Measurements from ENCODE around the gene LRRC8C.

LRRC8C gene

DNA sequence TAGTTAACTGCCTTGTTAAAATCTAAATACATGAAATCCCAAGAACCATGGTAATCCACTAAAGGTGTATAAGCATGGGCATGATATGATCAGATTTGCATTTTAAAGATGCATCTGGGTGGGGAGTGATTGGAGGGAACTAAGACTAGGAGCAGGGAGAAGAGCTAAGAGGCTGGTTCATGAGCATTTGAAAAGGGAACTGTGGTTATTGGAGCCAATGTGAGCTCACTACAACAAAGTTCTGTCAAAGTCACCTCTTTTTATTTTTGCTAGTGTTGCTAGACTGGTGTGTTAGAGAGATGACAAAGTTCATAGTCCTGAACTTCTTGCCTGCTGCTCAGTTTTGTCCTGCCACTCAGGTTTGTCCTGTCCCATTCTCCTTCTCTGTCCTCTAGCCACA, 120.8 kb downstream of the LRRC8C start:
- Histone ChIP-seq H3K9me3 (ENCODE audit: low read length) (no peaks in the 10 kb centered on the region), H2AFZ (ENCODE audit: low read length) (no peak overlapping the region), H3F3A (ENCODE audit: insufficient read depth, low read length) (no peaks in the 10 kb centered on the region), H3K4me2 (ENCODE audit: low read length) (no peak overlapping the region), H3K9ac (ENCODE audit: low read length) (no peak overlapping the region), H3K27ac (ENCODE audit: low read depth, low read length, poor library complexity, severe bottlenecking) (no peak overlapping the region), H3K4me3 (ENCODE audit: low read depth, low read length, poor library complexity, severe bottlenecking) (no peak overlapping the region), H3K9me2 (ENCODE audit: low read depth, low read length) (no peaks in the 10 kb centered on the region), H3K79me2 (ENCODE audit: insufficient read depth, low read length) (no peaks in the 10 kb centered on the region), H3K27me3 (ENCODE audit: insufficient read depth, low read length) (no peaks in the 10 kb centered on the region), H3K36me3 (ENCODE audit: insufficient read depth, low read length) (no peaks in the 10 kb centered on the region), H4K20me1 (ENCODE audit: insufficient read depth, low read length) (no peaks in the 10 kb centered on the region), H3K4me1 (ENCODE audit: insufficient read depth, low read length, severe bottlenecking) (peaks cover 19% of the 10 kb centered on the region)
- TF ChIP-seq, protein P1, sequence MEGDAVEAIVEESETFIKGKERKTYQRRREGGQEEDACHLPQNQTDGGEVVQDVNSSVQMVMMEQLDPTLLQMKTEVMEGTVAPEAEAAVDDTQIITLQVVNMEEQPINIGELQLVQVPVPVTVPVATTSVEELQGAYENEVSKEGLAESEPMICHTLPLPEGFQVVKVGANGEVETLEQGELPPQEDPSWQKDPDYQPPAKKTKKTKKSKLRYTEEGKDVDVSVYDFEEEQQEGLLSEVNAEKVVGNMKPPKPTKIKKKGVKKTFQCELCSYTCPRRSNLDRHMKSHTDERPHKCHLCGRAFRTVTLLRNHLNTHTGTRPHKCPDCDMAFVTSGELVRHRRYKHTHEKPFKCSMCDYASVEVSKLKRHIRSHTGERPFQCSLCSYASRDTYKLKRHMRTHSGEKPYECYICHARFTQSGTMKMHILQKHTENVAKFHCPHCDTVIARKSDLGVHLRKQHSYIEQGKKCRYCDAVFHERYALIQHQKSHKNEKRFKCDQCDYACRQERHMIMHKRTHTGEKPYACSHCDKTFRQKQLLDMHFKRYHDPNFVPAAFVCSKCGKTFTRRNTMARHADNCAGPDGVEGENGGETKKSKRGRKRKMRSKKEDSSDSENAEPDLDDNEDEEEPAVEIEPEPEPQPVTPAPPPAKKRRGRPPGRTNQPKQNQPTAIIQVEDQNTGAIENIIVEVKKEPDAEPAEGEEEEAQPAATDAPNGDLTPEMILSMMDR (IDR thresholded peaks at IDR 0.05; ENCODE audit: low read length): no peak
- TF ChIP-seq EZH2 (IDR thresholded peaks at IDR 0.05; ENCODE audit: borderline replicate concordance, low read length): no peak

DNA sequence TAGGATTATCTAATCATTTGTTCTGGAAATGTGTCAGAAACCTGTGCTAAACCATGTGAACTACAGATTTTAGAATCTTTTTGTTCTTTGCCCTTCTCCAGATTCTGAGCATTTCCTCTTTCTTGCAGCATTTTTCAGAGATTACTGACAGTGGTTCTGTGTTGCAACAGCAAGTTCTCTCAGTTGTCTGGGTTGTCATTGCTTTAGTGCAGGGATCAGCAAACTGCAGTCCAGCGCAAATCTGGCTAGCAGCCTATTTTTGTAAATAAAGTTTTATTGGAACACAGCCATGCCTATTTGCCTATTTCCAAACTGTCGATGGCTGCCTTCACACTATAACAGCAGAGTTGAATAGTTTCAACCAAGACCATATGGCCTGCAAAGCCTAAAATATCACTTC, 121.6 kb downstream of the LRRC8C start:
- Histone ChIP-seq H3K79me2 (ENCODE audit: insufficient read depth, low read length) (no peaks in the 10 kb centered on the region), H4K20me1 (ENCODE audit: insufficient read depth, low read length) (no peaks in the 10 kb centered on the region), H3K4me3 (ENCODE audit: low read depth, low read length, poor library complexity, severe bottlenecking) (no peak overlapping the region), H3K4me1 (ENCODE audit: insufficient read depth, low read length, severe bottlenecking) (peaks cover 19% of the 10 kb centered on the region), H3F3A (ENCODE audit: insufficient read depth, low read length) (no peaks in the 10 kb centered on the region), H3K9me2 (ENCODE audit: low read depth, low read length) (no peaks in the 10 kb centered on the region), H3K9ac (ENCODE audit: low read length) (no peak overlapping the region), H2AFZ (ENCODE audit: low read length) (no peak overlapping the region), H3K9me3 (ENCODE audit: low read length) (no peaks in the 10 kb centered on the region), H3K27me3 (ENCODE audit: insufficient read depth, low read length) (no peaks in the 10 kb centered on the region), H3K4me2 (ENCODE audit: low read length) (no peak overlapping the region), H3K27ac (ENCODE audit: low read depth, low read length, poor library complexity, severe bottlenecking) (no peak overlapping the region), H3K36me3 (ENCODE audit: insufficient read depth, low read length) (no peaks in the 10 kb centered on the region)
- TF ChIP-seq EZH2 (IDR thresholded peaks at IDR 0.05; ENCODE audit: borderline replicate concordance, low read length): no peak
- TF ChIP-seq, protein P1 (IDR thresholded peaks at IDR 0.05; ENCODE audit: low read length): no peak

DNA sequence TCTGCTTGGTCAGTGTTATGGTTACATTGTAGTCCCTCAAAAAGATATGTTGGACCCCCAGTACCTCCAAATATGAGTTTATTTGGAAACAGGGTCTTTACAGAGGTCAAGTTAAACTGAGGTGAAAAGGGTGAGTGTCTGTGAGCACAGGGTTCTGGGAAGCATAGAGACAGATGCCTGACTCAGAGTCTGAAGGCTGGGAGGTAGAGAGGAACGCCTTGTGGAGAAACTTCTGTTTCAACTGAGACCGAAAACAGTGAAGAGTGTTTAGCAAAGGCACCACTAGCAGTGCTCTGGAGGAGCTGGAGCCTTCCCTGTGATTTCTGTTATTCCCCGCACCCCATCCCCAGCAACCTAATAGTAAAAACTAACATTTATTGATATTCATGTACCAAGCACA, 122.7 kb downstream of the LRRC8C start:
- no peaks in the 10 kb centered on the region for H4K20me1 ChIP-seq (ENCODE audit: insufficient read depth, low read length)
- no peaks in the 10 kb centered on the region for H3K36me3 ChIP-seq (ENCODE audit: insufficient read depth, low read length)
- H3K4me2 ChIP-seq (ENCODE audit: low read length): no peak overlapping the region
- H3K9me2 ChIP-seq (ENCODE audit: low read depth, low read length): no peaks in the 10 kb centered on the region
- no peak for TF ChIP-seq EZH2 (IDR thresholded peaks at IDR 0.05; ENCODE audit: borderline replicate concordance, low read length)
- TF ChIP-seq, protein P1 (IDR thresholded peaks at IDR 0.05; ENCODE audit: low read length): no peak
- H3K27ac ChIP-seq (ENCODE audit: low read depth, low read length, poor library complexity, severe bottlenecking): no peak overlapping the region
- H2AFZ ChIP-seq (ENCODE audit: low read length): no peak overlapping the region
- H3K9me3 ChIP-seq (ENCODE audit: low read length): no peaks in the 10 kb centered on the region
- no peaks in the 10 kb centered on the region for H3K79me2 ChIP-seq (ENCODE audit: insufficient read depth, low read length)
- no peak overlapping the region for H3K4me3 ChIP-seq (ENCODE audit: low read depth, low read length, poor library complexity, severe bottlenecking)
- no peaks in the 10 kb centered on the region for H3K27me3 ChIP-seq (ENCODE audit: insufficient read depth, low read length)
- H3K9ac ChIP-seq (ENCODE audit: low read length): no peak overlapping the region
- H3K4me1 ChIP-seq (ENCODE audit: insufficient read depth, low read length, severe bottlenecking): peaks cover 19% of the 10 kb centered on the region
- H3F3A ChIP-seq (ENCODE audit: insufficient read depth, low read length): no peaks in the 10 kb centered on the region

All from OCI-LY1 (cell line).